ENCODE results near the gene SERINC2. TPM values are rescaled to one million over a fixed set of nuclear protein-coding genes. Genes with fewer than 3 reads are reported as not detected.

The SERINC2 gene
- total RNA-seq, 1 donor from 2014 or later = 12.1 TPM

- peak; percentile 19 for DNase-seq
These were observed 21.3 kb downstream of the SERINC2 start for GRCh38 chr1:31434101-31434871.

- DNase-seq = no peak
These were observed 22.0 kb downstream of the SERINC2 start for GRCh38 chr1:31434979-31435378.

- no peak for DNase-seq
These were observed 22.7 kb downstream of the SERINC2 start for GRCh38 chr1:31435471-31436409.

GRCh38 chr1:31436596-31437432, 23.8 kb downstream of the SERINC2 start:
- no peak for DNase-seq

GRCh38 chr1:31437433-31438037, 24.5 kb downstream of the SERINC2 start:
- DNase-seq = no peak

GRCh38 chr1:31439276-31439675, 26.3 kb downstream of the SERINC2 start:
- DNase-seq = no peak

- no peak for DNase-seq
These were observed 28.1 kb downstream of the SERINC2 start for GRCh38 chr1:31441073-31441472.

- DNase-seq = no peak
These were observed 28.5 kb downstream of the SERINC2 start for GRCh38 chr1:31441558-31441957.

GRCh38 chr1:31441970-31442647, 29.1 kb downstream of the SERINC2 start:
- no peak for DNase-seq

- DNase-seq = no peak
These were observed 29.6 kb downstream of the SERINC2 start for GRCh38 chr1:31442648-31442994.

- DNase-seq = no peak
These were observed 30.7 kb downstream of the SERINC2 start for GRCh38 chr1:31443673-31444072.

GRCh38 chr1:31444725-31445448, 31.9 kb downstream of the SERINC2 start:
- no peak for DNase-seq

GRCh38 chr1:31445951-31446350, 32.9 kb downstream of the SERINC2 start:
- DNase-seq = no peak

GRCh38 chr1:31447210-31447609, 34.2 kb downstream of the SERINC2 start:
- DNase-seq = no peak

GRCh38 chr1:31453384-31454079, 40.5 kb downstream of the SERINC2 start:
- no peak for DNase-seq

- no peak for DNase-seq
These were observed 45.4 kb downstream of the SERINC2 start for GRCh38 chr1:31458287-31458896.

- DNase-seq = no peak
These were observed 47.0 kb downstream of the SERINC2 start for GRCh38 chr1:31460027-31460426.

- no peak for DNase-seq
These were observed 54.1 kb downstream of the SERINC2 start for GRCh38 chr1:31467005-31467674.

GRCh38 chr1:31470794-31471315, 57.8 kb downstream of the SERINC2 start:
- DNase-seq = no peak
